A549 (cell line): ENCODE measurements around the gene RFLNA. TPM values are rescaled to one million over a fixed set of nuclear protein-coding genes. Genes with fewer than 3 reads are reported as not detected.

Experiments
- ATAC-seq, 2 experiments: fragments of 200-7000 bp in 1 of 2; fragments of >200 bp in 1 of 2; cut with Nextera tagmentation in 1 of 2; cut with Tn5 transposase in 1 of 2; 3 replicates each; pipeline versions ENCODE4 v1.8.0 to v1.9.1; 2018 to 2020; ENCODE audit warnings: mild to moderate bottlenecking in 1 of 2, moderate library complexity in 1 of 2
- CTCF ChIA-PET: fragments of 300-600 bp; sonication (Branson Sonifier 250); formaldehyde crosslinking; extraction: SDS; loops from one replicate; lab custom pipeline; 2021; ENCODE audit warnings: antibody characterized with exemption, inconsistent platforms; lab: Yijun Ruan, JAX
- POLR2A ChIA-PET: fragments of 350-600 bp; formaldehyde crosslinking; extraction: SDS; loops from one replicate; lab custom pipeline; 2021; ENCODE audit warnings: antibody characterized with exemption, inconsistent platforms; lab: Yijun Ruan, JAX
- DNase-seq, 2 experiments: peaks; one replicate each; pipeline versions ENCODE4 v3.0.0 to v3.0.0-alpha.2; 2011 to 2016; ENCODE audit warnings: low read depth in 1 of 2, low spot score in 1 of 2
- FAIRE-seq: peaks from 2 replicates; lab custom pipeline; 2011; peaks lifted over from hg19 to GRCh38; lab: Jason Lieb, UNC
- H3K27ac ChIP-seq, 2 experiments: fragments of >200 bp; sonication (Bioruptor Twin); formaldehyde crosslinking; 3 replicates each; pipeline ENCODE4 v1.5.1; 2016 to 2017
- H3K4me1 ChIP-seq: fragments of >200 bp; sonication (Bioruptor Twin); formaldehyde crosslinking; 3 replicates; pipeline ENCODE4 v1.6.1; 2016
- H3K4me2 ChIP-seq: fragments of >200 bp; sonication (Bioruptor Twin); formaldehyde crosslinking; 3 replicates; pipeline ENCODE4 v1.6.1; 2016
- H3K4me3 ChIP-seq: fragments of >200 bp; sonication (Bioruptor Twin); formaldehyde crosslinking; 3 replicates; pipeline ENCODE4 v1.5.1; 2016
- H3K9me3 ChIP-seq: fragments of >200 bp; sonication (Bioruptor Twin); formaldehyde crosslinking; 3 replicates; pipeline ENCODE4 v1.6.1; 2016
- ATOH8 ChIP-seq: fragments of 250-450 bp; sonication (Bioruptor Pico); IDR thresholded peaks from 2 replicates; pipeline ENCODE4 v1.5.0; 2020; ENCODE audit warnings: low read depth, mild to moderate bottlenecking, moderate library complexity
- BCL3 ChIP-seq: fragments of >200 bp; sonication (Bioruptor Twin); formaldehyde crosslinking; IDR thresholded peaks from 3 replicates; pipeline ENCODE4 v1.6.1; 2016
- EHMT2 ChIP-seq: fragments of 200-600 bp; sonication (generic); IDR thresholded peaks from 2 replicates; pipeline ENCODE4 v1.6.1; 2016; ENCODE audit warnings: antibody characterized with exemption, low read depth, mild to moderate bottlenecking, moderate library complexity
- ESRRA ChIP-seq: fragments of 150-350 bp; IDR thresholded peaks from 2 replicates; pipeline ENCODE4 v1.6.1; 2014; ENCODE audit warnings: mild to moderate bottlenecking, low read length, borderline replicate concordance
- FOSB ChIP-seq: fragments of 250-450 bp; sonication (Bioruptor Pico); IDR thresholded peaks from 2 replicates; pipeline ENCODE4 v1.5.0; 2020; ENCODE audit warnings: mild to moderate bottlenecking, moderate library complexity
- HDAC2 ChIP-seq: fragments of 200-600 bp; sonication (generic); IDR thresholded peaks from 2 replicates; pipeline ENCODE4 v1.6.1; 2016
- HMGXB4 ChIP-seq: fragments of 250-450 bp; sonication (Bioruptor Pico); IDR thresholded peaks from 2 replicates; pipeline ENCODE4 v1.5.0; 2021; ENCODE audit warnings: mild to moderate bottlenecking, moderate library complexity, borderline replicate concordance
- HOXA7 ChIP-seq: fragments of 250-450 bp; sonication (Bioruptor Pico); IDR thresholded peaks from 2 replicates; pipeline ENCODE4 v1.5.0; 2020; ENCODE audit warnings: mild to moderate bottlenecking, moderate library complexity
- JUN ChIP-seq, 2 experiments: fragments of >200 bp; sonication (Bioruptor Twin); formaldehyde crosslinking; IDR thresholded peaks; 2 replicates in 1 of 2; 3 replicates in 1 of 2; pipeline ENCODE4 v1.6.1; 2016 to 2017
- MAFK ChIP-seq: fragments of 450-650 bp; IDR thresholded peaks from 2 replicates; pipeline ENCODE4 v1.6.1; 2014; ENCODE audit not compliant: partially characterized antibody
- NPAS2 ChIP-seq: fragments of 250-450 bp; sonication (Bioruptor Pico); IDR thresholded peaks from 2 replicates; pipeline ENCODE4 v1.8.0; 2022; ENCODE audit warnings: mild to moderate bottlenecking, moderate library complexity, borderline replicate concordance
- NR3C1 ChIP-seq: fragments of >200 bp; sonication (Bioruptor Twin); formaldehyde crosslinking; IDR thresholded peaks from 3 replicates; pipeline ENCODE4 v1.6.1; 2017
- PHF8 ChIP-seq: fragments of 200-600 bp; sonication (generic); IDR thresholded peaks from 2 replicates; pipeline ENCODE4 v1.6.1; 2016; ENCODE audit warnings: low read depth, mild to moderate bottlenecking, antibody characterized with exemption, moderate library complexity, borderline replicate concordance
- POLR2AphosphoS2 ChIP-seq: conservative IDR thresholded peaks from 2 replicates; pipeline ENCODE4 v1.6.1; 2012; ENCODE audit warnings: low read length, improper control_type of control experiment, inconsistent platforms
- RARB ChIP-seq: fragments of 250-450 bp; sonication (Bioruptor Pico); IDR thresholded peaks from 2 replicates; pipeline ENCODE4 v1.8.0; 2021; ENCODE audit warnings: mild to moderate bottlenecking, moderate library complexity
- RFX5 ChIP-seq: fragments of 450-650 bp; IDR thresholded peaks from 2 replicates; pipeline ENCODE4 v1.7.1; 2014; ENCODE audit warnings: antibody characterized with exemption, mild to moderate bottlenecking, moderate library complexity
- TP53 ChIP-seq: fragments of 250-450 bp; sonication (Bioruptor Pico); IDR thresholded peaks from 2 replicates; pipeline ENCODE4 v1.5.0; 2021; ENCODE audit warnings: mild to moderate bottlenecking, moderate library complexity
- USF2 ChIP-seq: fragments of 450-650 bp; IDR thresholded peaks from 2 replicates; pipeline ENCODE4 v1.6.1; 2014; ENCODE audit warnings: antibody characterized with exemption
- ZNF302 ChIP-seq: fragments of 250-450 bp; sonication (Bioruptor Pico); IDR thresholded peaks from 2 replicates; pipeline ENCODE4 v1.9.0; 2021; ENCODE audit warnings: inconsistent platforms, mild to moderate bottlenecking, moderate library complexity
- WGBS: methylation state at CpG from one replicate; pipeline ENCODE4 v1.1.6; 2017; ENCODE audit errors: missing lambda C conversion rate; 5-methylcytosine and 5-hydroxymethylcytosine counted together
- polyA plus RNA-seq, 4 experiments: library from polyadenylated mRNA; depleted of rRNA in 3 of 4; stranded (reverse); fragments of >200 nt; fragmentation: RNase III in 1 of 4; extraction: RNeasy Plus Mini Kit Qiagen cat#74134 plus additional on column Dnase treatment in 1 of 4; gene quantifications; 2 replicates in 3 of 4; 3 replicates in 1 of 4; pipeline ENCODE4 v1.2.3, GENCODE V29; 2011 to 2017

Gene RFLNA
- polyA plus RNA-seq, 2 of the 4 experiments (the other 2 are of a cell fraction) = not detected

- Histone ChIP-seq H3K4me2 (no peak overlapping the region), H3K4me3 (no peak overlapping the region), H3K4me1 (no peaks in the 10 kb centered on the region), H3K9me3 (no peaks in the 10 kb centered on the region), H3K27ac (no peak overlapping the region)
- POLR2A ChIA-PET = no interaction called here
- WGBS = 88% methylated on average over 12 of the region's 12 CpGs
- DNase-seq (no peak), ATAC-seq (no peak), FAIRE-seq (no peak)
- no peak for TF ChIP-seq HOXA7 (CRISPR knock-in tag)
- TF ChIP-seq NR3C1 = no peak
- no peak for TF ChIP-seq POLR2AphosphoS2
- TF ChIP-seq BCL3 = no peak
- no peak for TF ChIP-seq RFX5
- TF ChIP-seq MAFK = no peak
- no peak for TF ChIP-seq NPAS2
- no peak for TF ChIP-seq ZNF302 (CRISPR knock-in tag)
- no peak for TF ChIP-seq USF2
- no peak for TF ChIP-seq ATOH8 (CRISPR knock-in tag)
- TF ChIP-seq PHF8 = no peak
- no peak for TF ChIP-seq EHMT2
- CTCF ChIA-PET = interaction anchor here (0.6 to 3.5 kb wide), 9 partner anchors 8 to 293 kb away, joined by 3 to 16 read pairs (median 4); no protein-coding TSS in a partner anchor
Observed at GRCh38 chr12:124332900-124333299, 38.0 kb downstream of the RFLNA start.

GRCh38 chr12:124333724-124334123 lies 38.8 kb downstream of the RFLNA start:
- ChIA-PET CTCF (interaction anchor here (1.3 to 3.5 kb wide), 3 partner anchors 10 to 14 kb away, joined by 4 to 12 read pairs (median 9); no protein-coding TSS in a partner anchor), POLR2A (no interaction called here)
- DNase-seq (no peak), FAIRE-seq (no peak), ATAC-seq (no peak)
- TF ChIP-seq JUN (IDR thresholded peaks at IDR 0.05) = 0 out of 5 replicates have a peak, but pooled peaks of 1 of the 2 experiments have one; percentile 11
- no peak for TF ChIP-seq RARB (CRISPR knock-in tag)
- H3K27ac ChIP-seq = no peak overlapping the region
- WGBS = 88% methylated on average over 17 of the region's 20 CpGs
- H3K4me2 ChIP-seq = no peak overlapping the region
- no peak overlapping the region for H3K4me3 ChIP-seq
- 0 out of 3 replicates have a peak, but pooled peaks cover 3% of the 10 kb centered on the region for H3K4me1 ChIP-seq
- H3K9me3 ChIP-seq = no peaks in the 10 kb centered on the region

- POLR2A ChIA-PET = no interaction called here
- Histone ChIP-seq H3K9me3 (no peaks in the 10 kb centered on the region), H3K27ac (no peak overlapping the region), H3K4me2 (no peak overlapping the region)
- 90% methylated on average over 8 of the region's 16 CpGs for WGBS
- TF ChIP-seq PHF8 (no peak), TP53 (CRISPR knock-in tag) (no peak), FOSB (CRISPR knock-in tag) (no peak), EHMT2 (no peak), HDAC2 (no peak), ESRRA (no peak), ZNF302 (CRISPR knock-in tag) (no peak), JUN (IDR thresholded peaks at IDR 0.05) (no peak), HMGXB4 (CRISPR knock-in tag) (no peak)
- TF ChIP-seq, all 56 proteins: peak for 0
- FAIRE-seq (no peak), DNase-seq (no peak), ATAC-seq (no peak)
- 0 out of 3 replicates have a peak, but pooled peaks cover 3% of the 10 kb centered on the region for H3K4me1 ChIP-seq
- no peak overlapping the region for H3K4me3 ChIP-seq
- CTCF ChIA-PET = interaction anchor here (1.3 to 3.5 kb wide), 3 partner anchors 9 to 14 kb away, joined by 4 to 12 read pairs (median 9); no protein-coding TSS in a partner anchor
Observed at GRCh38 chr12:124334266-124334665, 39.4 kb downstream of the RFLNA start.
